Progenitor cell of endocrine pancreas (in vitro differentiated cells): ENCODE results near the gene FOXP2. TPM values are rescaled to one million over a fixed set of nuclear protein-coding genes. Genes with fewer than 3 reads are reported as not detected.
"Not testable (repeated sequence)": the region's sequence is repeated elsewhere in the genome, so short reads cannot be mapped to it uniquely, and the experiment has no call there.

Source experiments
- DNase-seq: peaks from one replicate; pipeline ENCODE4 v3.0.0; 2021; ENCODE audit warnings: low spot score; ENCODE audit not compliant: unreplicated experiment
- H3K27ac Mint-ChIP-seq: 2 replicates; pipeline ENCODE4 v1.8.0; 2021; ENCODE audit warnings: mild to moderate bottlenecking, moderate library complexity, mixed read lengths
- H3K27me3 Mint-ChIP-seq: 2 replicates; pipeline ENCODE4 v1.8.0; 2021; ENCODE audit warnings: mixed read lengths
- H3K36me3 Mint-ChIP-seq: 2 replicates; pipeline ENCODE4 v1.8.0; 2022; ENCODE audit warnings: mixed read lengths; ENCODE audit not compliant: insufficient read depth
- H3K4me1 Mint-ChIP-seq: 2 replicates; pipeline ENCODE4 v1.8.0; 2021; ENCODE audit warnings: low read depth, mixed read lengths
- H3K4me3 Mint-ChIP-seq: 2 replicates; pipeline ENCODE4 v1.8.0; 2021; ENCODE audit warnings: low read depth, mild to moderate bottlenecking, moderate library complexity, mixed read lengths
- H3K9me3 Mint-ChIP-seq: 2 replicates; pipeline ENCODE4 v1.8.0; 2021; ENCODE audit warnings: low read depth, mixed read lengths
- CTCF ChIP-seq: fragments of 200-600 bp; sonication (generic); IDR thresholded peaks from one replicate; pipeline ENCODE4 v1.5.0; 2021; ENCODE audit warnings: antibody characterized with exemption, mild to moderate bottlenecking; ENCODE audit not compliant: unreplicated experiment
- total RNA-seq: library from RNA; stranded (reverse); gene quantifications from 2 replicates; pipeline ENCODE4 v1.2.1, GENCODE V29; 2021

The FOXP2 gene
- total RNA-seq, 1 donor from 2014 or later = 5.8 TPM

GRCh38 chr7:114478384-114478783 lies 63.8 kb downstream of the FOXP2 start:
- no peak overlapping the region for H3K4me3 Mint-ChIP-seq
- H3K36me3 Mint-ChIP-seq = no peaks in the 10 kb centered on the region
- H3K4me1 Mint-ChIP-seq = no peaks in the 10 kb centered on the region
- no peak for DNase-seq
- H3K27me3 Mint-ChIP-seq = no peaks in the 10 kb centered on the region
- peaks cover 8% of the 10 kb centered on the region for H3K9me3 Mint-ChIP-seq
- no peak overlapping the region for H3K27ac Mint-ChIP-seq
- no peak for TF ChIP-seq CTCF

- DNase-seq = no peak
- TF ChIP-seq CTCF = no peak
- Mint-ChIP-seq H3K36me3 (peaks cover 1% of the 10 kb centered on the region), H3K4me1 (no peaks in the 10 kb centered on the region), H3K4me3 (no peak overlapping the region), H3K27ac (no peak overlapping the region), H3K9me3 (peaks cover 9% of the 10 kb centered on the region), H3K27me3 (no peaks in the 10 kb centered on the region)
Measured at GRCh38 chr7:114481999-114482398, 67.4 kb downstream of the FOXP2 start.

GRCh38 chr7:114484226-114484625 lies 69.6 kb downstream of the FOXP2 start:
- H3K9me3 Mint-ChIP-seq = peaks cover 17% of the 10 kb centered on the region
- peaks cover 6% of the 10 kb centered on the region for H3K36me3 Mint-ChIP-seq
- no peak overlapping the region for H3K4me3 Mint-ChIP-seq
- no peak overlapping the region for H3K27ac Mint-ChIP-seq
- DNase-seq = no peak
- no peak for TF ChIP-seq CTCF
- no peaks in the 10 kb centered on the region for H3K4me1 Mint-ChIP-seq
- H3K27me3 Mint-ChIP-seq = no peaks in the 10 kb centered on the region

GRCh38 chr7:114487174-114487573 lies 72.6 kb downstream of the FOXP2 start:
- H3K36me3 Mint-ChIP-seq = peaks cover 6% of the 10 kb centered on the region
- TF ChIP-seq CTCF = no peak
- peaks cover 25% of the 10 kb centered on the region for H3K9me3 Mint-ChIP-seq
- no peak for DNase-seq
- no peak overlapping the region for H3K4me3 Mint-ChIP-seq
- H3K27me3 Mint-ChIP-seq = no peaks in the 10 kb centered on the region
- H3K4me1 Mint-ChIP-seq = no peaks in the 10 kb centered on the region
- H3K27ac Mint-ChIP-seq = no peak overlapping the region

- Mint-ChIP-seq H3K36me3 (peaks cover 6% of the 10 kb centered on the region), H3K4me3 (no peak overlapping the region), H3K27ac (no peak overlapping the region), H3K4me1 (peaks cover 1% of the 10 kb centered on the region), H3K27me3 (no peaks in the 10 kb centered on the region), H3K9me3 (peaks cover 28% of the 10 kb centered on the region)
- no peak for DNase-seq
- no peak for TF ChIP-seq CTCF
Measured at GRCh38 chr7:114488696-114489095, 74.1 kb downstream of the FOXP2 start.

GRCh38 chr7:114497491-114497890 lies 82.9 kb downstream of the FOXP2 start:
- H3K27ac Mint-ChIP-seq, H3K4me1 Mint-ChIP-seq, DNase-seq, H3K36me3 Mint-ChIP-seq, H3K9me3 Mint-ChIP-seq, H3K27me3 Mint-ChIP-seq, H3K4me3 Mint-ChIP-seq: not testable (repeated sequence)
